Keratinocyte (primary cell): ENCODE measurements around the gene SCCPDH. TPM values are rescaled to one million over a fixed set of nuclear protein-coding genes. Genes with fewer than 3 reads are reported as not detected.

ENCODE experiments used
- DNase-seq: peaks from one replicate; pipeline ENCODE4 v3.0.0-alpha.2; 2011; ENCODE audit warnings: low read depth, missing footprints, low spot score
- FAIRE-seq: peaks from 2 replicates; lab custom pipeline; 2011; peaks lifted over from hg19 to GRCh38; lab: Jason Lieb, UNC
- H2AFZ ChIP-seq: 2 replicates; pipeline ENCODE4 v1.6.0; 2012; ENCODE audit warnings: low read length, control low read depth, inconsistent platforms; ENCODE audit not compliant: control insufficient read depth
- H3K27ac ChIP-seq: 2 replicates; pipeline ENCODE4 v1.5.1; 2011; ENCODE audit warnings: low read length; ENCODE audit not compliant: control insufficient read depth, insufficient read depth
- H3K27me3 ChIP-seq: 3 replicates; pipeline ENCODE4 v1.6.0; 2011; ENCODE audit warnings: low read length; ENCODE audit not compliant: control insufficient read depth, insufficient read depth; ENCODE audit errors: extremely low read depth
- H3K36me3 ChIP-seq, 2 experiments: 2 replicates in 1 of 2; 3 replicates in 1 of 2; pipeline ENCODE4 v1.5.1; 2011; ENCODE audit warnings: low read length in 2 of 2, mild to moderate bottlenecking in 1 of 2; ENCODE audit not compliant: control insufficient read depth in 2 of 2, insufficient read depth in 2 of 2; ENCODE audit errors: extremely low read depth in 1 of 2
- H3K4me1 ChIP-seq: 3 replicates; pipeline ENCODE4 v1.5.1; 2011; ENCODE audit warnings: low read length; ENCODE audit not compliant: control insufficient read depth, insufficient read depth; ENCODE audit errors: extremely low read depth
- H3K4me2 ChIP-seq: 3 replicates; pipeline ENCODE4 v1.6.0; 2011; ENCODE audit warnings: low read depth, low read length; ENCODE audit not compliant: control insufficient read depth, insufficient read depth; ENCODE audit errors: extremely low read depth
- H3K4me3 ChIP-seq, 3 experiments: fragments of 200-600 bp in 1 of 3; sonication (generic) in 1 of 3; 2 replicates in 2 of 3; 3 replicates in 1 of 3; pipeline ENCODE4 v1.5.1; 2011 to 2016; ENCODE audit warnings: low read length in 3 of 3, mild to moderate bottlenecking in 3 of 3, control low read depth in 2 of 3, inconsistent platforms in 1 of 3, low read depth in 1 of 3, mixed read lengths in 1 of 3, mixed run types in 1 of 3, moderate library complexity in 1 of 3; ENCODE audit not compliant: control insufficient read depth in 2 of 3, insufficient read depth in 2 of 3; ENCODE audit errors: extremely low read depth in 1 of 3
- H3K79me2 ChIP-seq: 2 replicates; pipeline ENCODE4 v1.6.0; 2012; ENCODE audit warnings: low read length; ENCODE audit not compliant: control insufficient read depth, insufficient read depth
- H3K9ac ChIP-seq: 3 replicates; pipeline ENCODE4 v1.6.0; 2011; ENCODE audit warnings: low read length; ENCODE audit not compliant: control insufficient read depth, insufficient read depth; ENCODE audit errors: extremely low read depth
- H3K9me1 ChIP-seq: 3 replicates; pipeline ENCODE4 v1.6.0; 2011; ENCODE audit warnings: low read length; ENCODE audit not compliant: control insufficient read depth, insufficient read depth; ENCODE audit errors: extremely low read depth
- H3K9me3 ChIP-seq: 2 replicates; pipeline ENCODE4 v1.5.1; 2012; ENCODE audit warnings: low read depth, low read length; ENCODE audit not compliant: control insufficient read depth
- H4K20me1 ChIP-seq: 3 replicates; pipeline ENCODE4 v1.6.0; 2011; ENCODE audit warnings: low read length; ENCODE audit not compliant: control insufficient read depth, insufficient read depth; ENCODE audit errors: extremely low read depth
- CTCF ChIP-seq, 3 experiments: IDR thresholded peaks in 1 of 3; conservative IDR thresholded peaks in 1 of 3; optimal IDR thresholded peaks in 1 of 3; 2 replicates in 2 of 3; 3 replicates in 1 of 3; pipeline versions ENCODE3 to v1.5.1; 2011; ENCODE audit warnings: low read length in 3 of 3, mild to moderate bottlenecking in 3 of 3, moderate library complexity in 2 of 3, control low read depth in 1 of 3, inconsistent platforms in 1 of 3; ENCODE audit not compliant: insufficient read depth in 2 of 3; ENCODE audit errors: extremely low read depth in 1 of 3
- EZH2 ChIP-seq: IDR thresholded peaks from one replicate; pipeline ENCODE4 v1.6.1; 2012; ENCODE audit warnings: inconsistent platforms, mild to moderate bottlenecking, low read length, moderate library complexity
- dilution Hi-C: fragments of 300-500 bp; cut with MboI; formaldehyde crosslinking; loops from one replicate; pipeline ENCODE4 v1.7.0; 2020; ENCODE audit warnings: low sequenced_read_pairs; ENCODE audit not compliant: extremely low pct_ligation_motif_present
- polyA plus RNA-seq, 5 experiments: library from polyadenylated mRNA; depleted of rRNA in 3 of 5; stranded (reverse) in 3 of 5; stranded (forward) in 1 of 5; unstranded in 1 of 5; fragments of >200 nt; gene quantifications; 1 replicate in 1 of 5; 2 replicates in 3 of 5; 3 replicates in 1 of 5; pipeline versions ENCODE4 v1.2.1 to v1.2.3, GENCODE V29; 2011 to 2012; ENCODE audit warnings: missing spikeins in 2 of 5, low read depth in 1 of 5, low replicate concordance in 1 of 5

The SCCPDH gene
- polyA plus RNA-seq, 1 donor (not counting 4 experiments of a cell fraction or from before 2014, with no cell fraction given) = 4.3 TPM

- TF ChIP-seq EZH2 = no peak
- DNase-seq (no peak), FAIRE-seq (no peak)
- H3K27me3 ChIP-seq = no peaks in the 10 kb centered on the region
- peaks cover 2% of the 10 kb centered on the region for H3K9me3 ChIP-seq
- H3K9me1 ChIP-seq = no peaks in the 10 kb centered on the region
- no peaks in the 10 kb centered on the region for H3K79me2 ChIP-seq
- H3K9ac ChIP-seq = no peak overlapping the region
- H3K36me3 ChIP-seq = no peaks in the 10 kb centered on the region
- H4K20me1 ChIP-seq = no peaks in the 10 kb centered on the region
- no peak overlapping the region for H3K27ac ChIP-seq
- peaks cover 3% of the 10 kb centered on the region for H3K4me1 ChIP-seq
- H3K4me3 ChIP-seq = no peak overlapping the region
- dilution Hi-C loops = no loop called here
- H2AFZ ChIP-seq = no peak overlapping the region
- no peak overlapping the region for H3K4me2 ChIP-seq
These were observed 16.0 kb upstream of the SCCPDH start for GRCh38 chr1:246708166-246708565.

GRCh38 chr1:246709196-246709595 is 15.0 kb upstream of the SCCPDH start:
- no peaks in the 10 kb centered on the region for H3K27me3 ChIP-seq
- H2AFZ ChIP-seq = no peak overlapping the region
- no peak overlapping the region for H3K27ac ChIP-seq
- no peaks in the 10 kb centered on the region for H4K20me1 ChIP-seq
- DNase-seq = no peak
- no peaks in the 10 kb centered on the region for H3K36me3 ChIP-seq
- no peak overlapping the region for H3K4me2 ChIP-seq
- peaks cover 3% of the 10 kb centered on the region for H3K4me1 ChIP-seq
- no peak overlapping the region for H3K4me3 ChIP-seq
- dilution Hi-C loops = no loop called here
- no peak overlapping the region for H3K9ac ChIP-seq
- H3K79me2 ChIP-seq = no peaks in the 10 kb centered on the region
- no peak for TF ChIP-seq CTCF (optimal IDR thresholded peaks at IDR 0.05 in 1 of 3, IDR thresholded peaks at IDR 0.05 in 1 of 3, conservative IDR thresholded peaks at IDR 0.05 in 1 of 3; ENCODE audit: extremely low read depth in 1 of 3, insufficient read depth in 2 of 3, low read length in 3 of 3)
- no peak for TF ChIP-seq EZH2
- H3K9me3 ChIP-seq = peaks cover 2% of the 10 kb centered on the region
- H3K9me1 ChIP-seq = no peaks in the 10 kb centered on the region
- no peak for FAIRE-seq

- no peak overlapping the region for H2AFZ ChIP-seq
- no peaks in the 10 kb centered on the region for H4K20me1 ChIP-seq
- H3K27ac ChIP-seq = no peak overlapping the region
- peaks cover 2% of the 10 kb centered on the region for H3K9me3 ChIP-seq
- H3K4me1 ChIP-seq = peaks cover 3% of the 10 kb centered on the region
- H3K4me3 ChIP-seq = no peak overlapping the region
- dilution Hi-C loops = no loop called here
- DNase-seq (no peak), FAIRE-seq (no peak)
- H3K27me3 ChIP-seq = no peaks in the 10 kb centered on the region
- TF ChIP-seq EZH2 (no peak), CTCF (optimal IDR thresholded peaks at IDR 0.05 in 1 of 3, IDR thresholded peaks at IDR 0.05 in 1 of 3, conservative IDR thresholded peaks at IDR 0.05 in 1 of 3; ENCODE audit: extremely low read depth in 1 of 3, insufficient read depth in 2 of 3, low read length in 3 of 3) (no peak)
- no peaks in the 10 kb centered on the region for H3K79me2 ChIP-seq
- H3K36me3 ChIP-seq = no peaks in the 10 kb centered on the region
- H3K9ac ChIP-seq = no peak overlapping the region
- H3K9me1 ChIP-seq = no peaks in the 10 kb centered on the region
- H3K4me2 ChIP-seq = no peak overlapping the region
These were observed 14.4 kb upstream of the SCCPDH start for GRCh38 chr1:246709835-246710234.
